K562 (cell line): Measurements from ENCODE around the gene GOLT1A. TPM values are rescaled to one million over a fixed set of nuclear protein-coding genes. Genes with fewer than 3 reads are reported as not detected.

Source experiments
- BHLHE40 ChIP-seq: IDR thresholded peaks from 2 replicates; pipeline ENCODE4 v1.6.1; 2011; ENCODE audit warnings: low read length, improper control_type of control experiment
- CREM ChIP-seq: IDR thresholded peaks from 2 replicates; pipeline ENCODE4 v1.6.1; 2014; ENCODE audit warnings: antibody characterized with exemption, low read depth
- DPF2 ChIP-seq: fragments of 450-650 bp; IDR thresholded peaks from 2 replicates; pipeline ENCODE4 v1.6.1; 2016
- FIP1L1 ChIP-seq: fragments of 200-400 bp; formaldehyde crosslinking; IDR thresholded peaks from 2 replicates; pipeline ENCODE4 v1.6.1; 2018; ENCODE audit warnings: mild to moderate bottlenecking, low read depth, low read length; ENCODE audit not compliant: poor library complexity, severe bottlenecking
- GTF2B ChIP-seq: IDR thresholded peaks from 2 replicates; pipeline ENCODE4 v1.6.1; 2011; ENCODE audit not compliant: insufficient read length; ENCODE audit errors: extremely low read depth
- MAZ ChIP-seq, 2 experiments: fragments of 450-650 bp in 1 of 2; sonication (generic) in 1 of 2; formaldehyde crosslinking; IDR thresholded peaks in 1 of 2; conservative IDR thresholded peaks in 1 of 2; 2 replicates each; pipeline versions ENCODE4 v1.4.0 to v1.5.0; 2020; ENCODE audit warnings: mild to moderate bottlenecking in 1 of 2, missing genetic modification reagents in 1 of 2
- MCM5 ChIP-seq: fragments of 450-650 bp; IDR thresholded peaks from 2 replicates; pipeline ENCODE4 v1.6.1; 2016; ENCODE audit warnings: low read depth
- MEF2A ChIP-seq: IDR thresholded peaks from 2 replicates; pipeline ENCODE4 v1.6.1; 2011; ENCODE audit warnings: low read depth, mild to moderate bottlenecking, low read length, moderate library complexity; ENCODE audit not compliant: control insufficient read depth
- NRF1 ChIP-seq, 2 experiments: fragments of 450-650 bp; IDR thresholded peaks in 1 of 2; conservative IDR thresholded peaks in 1 of 2; 2 replicates each; pipeline ENCODE4 v1.6.1; 2014; ENCODE audit warnings: mild to moderate bottlenecking in 2 of 2
- PCBP2 ChIP-seq: fragments of 200-400 bp; formaldehyde crosslinking; IDR thresholded peaks from 2 replicates; pipeline ENCODE4 v1.6.1; 2018; ENCODE audit warnings: low read length, low read depth, mild to moderate bottlenecking, moderate library complexity; ENCODE audit not compliant: poor library complexity, severe bottlenecking
- SMARCA5 ChIP-seq: fragments of 450-650 bp; IDR thresholded peaks from 2 replicates; pipeline ENCODE4 v1.6.1; 2016
- TAF1 ChIP-seq: IDR thresholded peaks from 2 replicates; pipeline ENCODE4 v1.6.1; 2011; ENCODE audit warnings: mild to moderate bottlenecking, low read length, moderate library complexity; ENCODE audit not compliant: insufficient read depth, control insufficient read depth, severe bottlenecking; ENCODE audit errors: extremely low read depth
- TEAD1 ChIP-seq, 2 experiments: fragments of 450-650 bp in 1 of 2; sonication (generic) in 1 of 2; formaldehyde crosslinking; IDR thresholded peaks; 2 replicates each; pipeline versions ENCODE4 v1.4.0 to v1.8.0; 2020 to 2022; ENCODE audit warnings: mild to moderate bottlenecking in 2 of 2, missing genetic modification reagents in 1 of 2
- ZBTB11 ChIP-seq, 3 experiments: fragments of 200-800 bp in 1 of 3; fragments of 250-450 bp in 1 of 3; fragments of 450-650 bp in 1 of 3; sonication (Bioruptor Pico) in 1 of 3; sonication (Bioruptor generic) in 1 of 3; formaldehyde crosslinking in 1 of 3; IDR thresholded peaks; 2 replicates each; pipeline versions ENCODE4 v1.6.1 to v1.8.0; 2016 to 2022; ENCODE audit warnings: mild to moderate bottlenecking in 2 of 3, missing genetic modification characterization in 2 of 3, missing compliant biosample characterization in 1 of 3, moderate library complexity in 1 of 3
- ZFP1 ChIP-seq: fragments of 450-650 bp; formaldehyde crosslinking; IDR thresholded peaks from 2 replicates; pipeline ENCODE4 v1.4.0; 2020; ENCODE audit warnings: mild to moderate bottlenecking, mixed read lengths
- ZNF589 ChIP-seq: fragments of 200-800 bp; sonication (Bioruptor generic); IDR thresholded peaks from 2 replicates; pipeline ENCODE4 v1.6.1; 2016; ENCODE audit warnings: low read depth, missing genetic modification characterization, missing compliant biosample characterization
- ZNF609 ChIP-seq: sonication (generic); formaldehyde crosslinking; IDR thresholded peaks from 2 replicates; pipeline ENCODE4 v1.8.1; 2023; ENCODE audit warnings: missing genetic modification reagents, mild to moderate bottlenecking, borderline replicate concordance
- polyA plus RNA-seq, 8 experiments: library from polyadenylated mRNA; depleted of rRNA in 4 of 8; stranded (reverse) in 5 of 8; unstranded in 3 of 8; fragments of >200 nt; fragmentation: Nextera tagmentation in 2 of 8; fragmentation: Illumina TruSeq in 1 of 8; extraction: Ambion mirVana in 2 of 8; extraction: Trizol in 1 of 8; gene quantifications; 2 replicates each; pipeline versions ENCODE4 v1.2.1 to v1.2.3, GENCODE V29; 2011 to 2014; ENCODE audit warnings: inconsistent platforms in 1 of 8, missing spikeins in 1 of 8
- total RNA-seq, 7 experiments: library from RNA; depleted of rRNA in 6 of 7; stranded (reverse); fragments of >200 nt in 6 of 7; fragmentation: Illumina TruSeq in 2 of 7; extraction: Trizol in 2 of 7; gene quantifications; 2 replicates each; pipeline versions ENCODE4 v1.2.1 to v1.2.3, GENCODE V29; 2011 to 2021; ENCODE audit warnings: low replicate concordance in 1 of 7

The GOLT1A gene
- total and polyA plus RNA-seq, 9 of the 15 experiments (the other 6 are each of a cell fraction or from before 2014, with no cell fraction given), result not detected

GRCh38 chr1:204258213-204259115 is 44.7 kb upstream of the GOLT1A start (continued):
- TF ChIP-seq ZNF589 (no peak), ZFP1 (no peak), MCM5 (no peak), PCBP2 (no peak), BHLHE40 (peak; percentile 27; the same call in 1 of the 2 replicates), TAF1 (no peak), MAZ (CRISPR knock-in tag; conservative IDR thresholded peaks at IDR 0.05 in 1 of 2, IDR thresholded peaks at IDR 0.05 in 1 of 2) (peak in 1 of 2 experiments; percentile 25; a peak in 1 of 4 replicates), TEAD1 (CRISPR knock-in tag; IDR thresholded peaks at IDR 0.05) (0 out of 4 replicates have a peak, but pooled peaks of 1 of the 2 experiments have one; percentile 39), NRF1 (conservative IDR thresholded peaks at IDR 0.05 in 1 of 2, IDR thresholded peaks at IDR 0.05 in 1 of 2) (peak in 1 of 2 experiments; percentile 45; a peak in 2 of 4 replicates), ZNF609 (no peak), GTF2B (no peak), SMARCA5 (no peak), DPF2 (no peak), CREM (no peak), FIP1L1 (no peak), MEF2A (no peak), ZBTB11 (CRISPR knock-in tag; IDR thresholded peaks at IDR 0.05) (0 out of 6 replicates have a peak, but pooled peaks of 1 of the 3 experiments have one; percentile 24)
